ENCODE measurements around the gene PLA2G6.

Gene PLA2G6

GRCh38 chr22:38107692-38108515 is 73.7 kb downstream of the PLA2G6 start:
- DNase-seq: no peak

GRCh38 chr22:38106814-38107578 is 74.6 kb downstream of the PLA2G6 start:
- DNase-seq: no peak

- no peak for DNase-seq
These were observed 77.5 kb downstream of the PLA2G6 start for GRCh38 chr22:38104084-38104483.

GRCh38 chr22:38103641-38104040 is 78.0 kb downstream of the PLA2G6 start:
- no peak for DNase-seq

GRCh38 chr22:38098410-38099249 is 83.0 kb downstream of the PLA2G6 start:
- no peak for DNase-seq

- DNase-seq: no peak
These were observed 83.8 kb downstream of the PLA2G6 start for GRCh38 chr22:38097557-38098409.

GRCh38 chr22:38097058-38097457 is 84.6 kb downstream of the PLA2G6 start:
- DNase-seq: no peak

- no peak for DNase-seq
These were observed 92.2 kb downstream of the PLA2G6 start for GRCh38 chr22:38089474-38089851.

- no peak for DNase-seq
These were observed 92.8 kb downstream of the PLA2G6 start for GRCh38 chr22:38088629-38089473.

- no peak for DNase-seq
These were observed 93.8 kb downstream of the PLA2G6 start for GRCh38 chr22:38087855-38088254.

- no peak for DNase-seq
These were observed 94.7 kb downstream of the PLA2G6 start for GRCh38 chr22:38086942-38087341.

GRCh38 chr22:38086001-38086845 is 95.4 kb downstream of the PLA2G6 start:
- no peak for DNase-seq

- no peak for DNase-seq
These were observed 96.1 kb downstream of the PLA2G6 start for GRCh38 chr22:38085501-38085900.

GRCh38 chr22:38085056-38085455 is 96.6 kb downstream of the PLA2G6 start:
- DNase-seq: no peak

GRCh38 chr22:38083931-38084631 is 97.5 kb downstream of the PLA2G6 start, which contains the start of gene SLC16A8:
SLC16A8 (minus strand) TSS chr22:38084184; CDS start chr22:38082873, 1,311 bp downstream.
- no peak for DNase-seq

- no peak for DNase-seq
These were observed 98.5 kb downstream of the PLA2G6 start for GRCh38 chr22:38082986-38083710.

- DNase-seq: no peak
These were observed 99.4 kb downstream of the PLA2G6 start for GRCh38 chr22:38081941-38082828.

- DNase-seq: no peak
These were observed 100.0 kb downstream of the PLA2G6 start for GRCh38 chr22:38081636-38081940.
